HG03460 (cell line): Measurements from ENCODE around the gene TNFRSF14.

ENCODE experiments used
- ATAC-seq: cut with Tn5 transposase; IDR thresholded peaks from one replicate; pipeline ENCODE4 v1.9.1; 2021; ENCODE audit not compliant: unreplicated experiment

TNFRSF14 gene

GRCh38 chr1:2611621-2612437, 55.7 kb downstream of the TNFRSF14 start:
- no peak for ATAC-seq

DNA sequence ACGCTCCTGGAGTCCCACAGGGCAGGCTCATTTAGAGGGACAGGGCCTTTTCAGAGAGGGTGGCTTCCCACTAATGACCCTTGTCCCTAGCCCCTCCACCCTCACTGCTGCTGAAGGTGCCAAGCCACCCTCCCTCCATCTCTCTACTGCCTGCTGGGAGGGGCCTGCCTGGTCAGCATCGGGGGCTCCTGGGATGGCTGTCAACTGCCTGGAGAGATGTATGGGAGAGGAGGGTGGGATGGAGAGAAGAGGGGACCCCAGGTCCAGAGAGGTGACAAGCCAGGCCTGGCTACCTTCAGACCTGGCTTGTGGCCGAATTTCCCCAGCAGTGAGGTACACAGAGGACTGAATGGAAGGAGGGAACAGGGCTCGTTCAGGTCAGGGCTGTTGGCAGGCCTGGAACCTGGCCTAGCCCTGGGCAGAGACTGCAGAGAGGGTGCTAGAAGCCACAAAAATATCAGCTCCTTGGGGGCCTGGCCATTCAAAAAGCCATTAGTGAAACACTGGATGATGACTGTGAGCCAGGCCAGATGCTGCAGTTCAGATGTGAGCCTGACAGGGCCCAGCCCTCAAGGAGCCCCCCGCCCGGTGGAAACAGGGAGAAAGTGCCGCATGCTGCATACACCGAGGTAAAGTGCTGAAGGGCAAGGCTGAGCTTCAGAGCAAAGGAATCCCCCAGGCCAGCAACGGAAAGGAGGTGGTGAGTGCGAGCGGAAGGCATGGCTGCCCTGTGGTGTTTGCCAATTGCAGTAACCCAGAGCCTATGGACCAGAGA, 56.6 kb downstream of the TNFRSF14 start:
- no peak for ATAC-seq
